K562 (cell line): ENCODE measurements around the gene PBX2. TPM values are rescaled to one million over a fixed set of nuclear protein-coding genes. Genes with fewer than 3 reads are reported as not detected.

ENCODE experiments used
- BACH1 ChIP-seq: fragments of 200-800 bp; sonication (Bioruptor generic); IDR thresholded peaks from 2 replicates; pipeline ENCODE4 v1.6.1; 2016; ENCODE audit warnings: missing genetic modification characterization, missing compliant biosample characterization
- CTCF ChIP-seq, 3 experiments: IDR thresholded peaks in 2 of 3; conservative IDR thresholded peaks in 1 of 3; 2 replicates each; pipeline ENCODE4 v1.5.1; 2011 to 2012; ENCODE audit warnings: low read length in 3 of 3, mild to moderate bottlenecking in 3 of 3, control low read depth in 2 of 3, improper control_type of control experiment in 1 of 3, inconsistent platforms in 1 of 3, low read depth in 1 of 3, mixed read lengths in 1 of 3, moderate library complexity in 1 of 3; ENCODE audit not compliant: insufficient read depth in 2 of 3
- FOXM1 ChIP-seq, 2 experiments: fragments of 450-650 bp in 1 of 2; sonication (generic) in 1 of 2; formaldehyde crosslinking in 1 of 2; IDR thresholded peaks; 2 replicates each; pipeline versions ENCODE4 v1.6.1 to v1.9.0; 2017 to 2022; ENCODE audit warnings: low read depth in 2 of 2, mild to moderate bottlenecking in 2 of 2, missing genetic modification reagents in 1 of 2, moderate library complexity in 1 of 2
- HEY1 ChIP-seq: fragments of 250-450 bp; sonication (Bioruptor Pico); IDR thresholded peaks from 2 replicates; pipeline ENCODE4 v1.5.0; 2020; ENCODE audit warnings: mild to moderate bottlenecking, moderate library complexity, borderline replicate concordance
- LEF1 ChIP-seq: fragments of 450-650 bp; IDR thresholded peaks from 2 replicates; pipeline ENCODE4 v1.6.1; 2016; ENCODE audit warnings: mild to moderate bottlenecking
- MTA1 ChIP-seq: fragments of 450-650 bp; IDR thresholded peaks from 2 replicates; pipeline ENCODE4 v1.6.1; 2017; ENCODE audit warnings: borderline replicate concordance
- NR2C2 ChIP-seq, 2 experiments: fragments of 200-800 bp in 1 of 2; sonication (Bioruptor generic) in 1 of 2; sonication (generic) in 1 of 2; formaldehyde crosslinking in 1 of 2; IDR thresholded peaks; 2 replicates each; pipeline versions ENCODE4 v1.6.1 to v1.8.0; 2016 to 2022; ENCODE audit warnings: mild to moderate bottlenecking in 1 of 2, missing compliant biosample characterization in 1 of 2, missing genetic modification characterization in 1 of 2, missing genetic modification reagents in 1 of 2
- PCBP2 ChIP-seq: fragments of 200-400 bp; formaldehyde crosslinking; IDR thresholded peaks from 2 replicates; pipeline ENCODE4 v1.6.1; 2018; ENCODE audit warnings: low read length, low read depth, mild to moderate bottlenecking, moderate library complexity; ENCODE audit not compliant: poor library complexity, severe bottlenecking
- PHTF2 ChIP-seq: fragments of 250-450 bp; sonication (Bioruptor Pico); IDR thresholded peaks from 2 replicates; pipeline ENCODE4 v1.5.0; 2021; ENCODE audit warnings: mild to moderate bottlenecking
- PKNOX1 ChIP-seq: fragments of 450-650 bp; IDR thresholded peaks from 2 replicates; pipeline ENCODE4 v1.6.1; 2016
- PTRF ChIP-seq: fragments of 450-650 bp; IDR thresholded peaks from 2 replicates; pipeline ENCODE4 v1.6.1; 2016; ENCODE audit warnings: mild to moderate bottlenecking, missing genetic modification characterization, missing compliant biosample characterization
- PYGO2 ChIP-seq: fragments of 450-650 bp; IDR thresholded peaks from 2 replicates; pipeline ENCODE4 v1.6.1; 2016; ENCODE audit warnings: mild to moderate bottlenecking, missing genetic modification characterization, moderate library complexity, missing compliant biosample characterization
- SMAD1 ChIP-seq: fragments of 150-350 bp; IDR thresholded peaks from 2 replicates; pipeline ENCODE4 v1.6.1; 2014; ENCODE audit warnings: low read length, low read depth; ENCODE audit not compliant: partially characterized antibody
- SP2 ChIP-seq: IDR thresholded peaks from 2 replicates; pipeline ENCODE4 v1.6.1; 2011; ENCODE audit warnings: mild to moderate bottlenecking, low read depth, low read length, moderate library complexity; ENCODE audit not compliant: poor library complexity, severe bottlenecking; ENCODE audit errors: extremely low read depth
- SUPT5H ChIP-seq: fragments of 450-650 bp; IDR thresholded peaks from 2 replicates; pipeline ENCODE4 v1.6.1; 2016
- TBP ChIP-seq: optimal IDR thresholded peaks from 2 replicates; pipeline ENCODE3; 2011; ENCODE audit warnings: low read depth, low read length, improper control_type of control experiment
- TOE1 ChIP-seq, 2 experiments: fragments of 450-650 bp in 1 of 2; sonication (generic) in 1 of 2; formaldehyde crosslinking in 1 of 2; IDR thresholded peaks; 2 replicates each; pipeline versions ENCODE4 v1.7.1 to v1.8.0; 2016 to 2022; ENCODE audit warnings: borderline replicate concordance in 2 of 2, mild to moderate bottlenecking in 2 of 2, antibody characterized with exemption in 1 of 2, inconsistent platforms in 1 of 2, low read depth in 1 of 2, missing genetic modification reagents in 1 of 2, moderate library complexity in 1 of 2
- WHSC1 ChIP-seq: IDR thresholded peaks from one replicate; pipeline ENCODE4 v1.6.1; 2012; ENCODE audit warnings: low read length, control low read depth, inconsistent platforms
- ZNF133 ChIP-seq: fragments of 250-450 bp; sonication (Bioruptor Pico); IDR thresholded peaks from 2 replicates; pipeline ENCODE4 v1.4.0; 2020; ENCODE audit warnings: mild to moderate bottlenecking
- ZNF639 ChIP-seq, 2 experiments: fragments of 200-800 bp in 1 of 2; sonication (Bioruptor generic) in 1 of 2; sonication (generic) in 1 of 2; formaldehyde crosslinking in 1 of 2; IDR thresholded peaks in 1 of 2; conservative IDR thresholded peaks in 1 of 2; 2 replicates each; pipeline versions ENCODE4 v1.5.0 to v1.6.1; 2016 to 2020; ENCODE audit warnings: missing compliant biosample characterization in 1 of 2, missing genetic modification characterization in 1 of 2, missing genetic modification reagents in 1 of 2
- polyA plus RNA-seq, 8 experiments: library from polyadenylated mRNA; depleted of rRNA in 4 of 8; stranded (reverse) in 5 of 8; unstranded in 3 of 8; fragments of >200 nt; fragmentation: Nextera tagmentation in 2 of 8; fragmentation: Illumina TruSeq in 1 of 8; extraction: Ambion mirVana in 2 of 8; extraction: Trizol in 1 of 8; gene quantifications; 2 replicates each; pipeline versions ENCODE4 v1.2.1 to v1.2.3, GENCODE V29; 2011 to 2014; ENCODE audit warnings: inconsistent platforms in 1 of 8, missing spikeins in 1 of 8
- total RNA-seq, 7 experiments: library from RNA; depleted of rRNA in 6 of 7; stranded (reverse); fragments of >200 nt in 6 of 7; fragmentation: Illumina TruSeq in 2 of 7; extraction: Trizol in 2 of 7; gene quantifications; 2 replicates each; pipeline versions ENCODE4 v1.2.1 to v1.2.3, GENCODE V29; 2011 to 2021; ENCODE audit warnings: low replicate concordance in 1 of 7

Gene PBX2
- total and polyA plus RNA-seq, 9 of the 15 experiments (the other 6 are each of a cell fraction or from before 2014, with no cell fraction given): 1.9 to 134 (median 62.5) TPM

GRCh38 chr6:32194825-32195651, 5.0 kb upstream of the PBX2 start (continued):
- TF ChIP-seq CTCF (IDR thresholded peaks at IDR 0.05 in 2 of 3, conservative IDR thresholded peaks at IDR 0.05 in 1 of 3; ENCODE audit: insufficient read depth in 2 of 3, low read depth in 1 of 3, low read length in 3 of 3) (peak; percentile 72 to 96 (median 85)), PHTF2 (CRISPR knock-in tag) (peak; percentile 80), NR2C2 (CRISPR knock-in tag; IDR thresholded peaks at IDR 0.05) (no peak), NR2C2 (tag; IDR thresholded peaks at IDR 0.05) (no peak; the same call in 1 of the 2 replicates), TBP (peak; percentile 63), TOE1 (IDR thresholded peaks at IDR 0.05; ENCODE audit: borderline replicate concordance) (peak; percentile 77), TOE1 (CRISPR knock-in tag; IDR thresholded peaks at IDR 0.05; ENCODE audit: borderline replicate concordance, low read depth) (no peak), HEY1 (CRISPR knock-in tag) (no peak), WHSC1 (no peak), LEF1 (peak; percentile 59), BACH1 (0 out of 2 replicates have a peak, but pooled peaks have one; percentile 29), PYGO2 (no peak), FOXM1 (IDR thresholded peaks at IDR 0.05; ENCODE audit: low read depth) (peak; percentile 34; the same call in 1 of the 2 replicates), FOXM1 (CRISPR knock-in tag; IDR thresholded peaks at IDR 0.05; ENCODE audit: low read depth) (no peak; the same call in 1 of the 2 replicates), SP2 (peak; percentile 39), PCBP2 (no peak), MTA1 (peak; percentile 12; the same call in 1 of the 2 replicates), ZNF133 (0 out of 2 replicates have a peak, but pooled peaks have one; percentile 27), SUPT5H (peak; percentile 54), PKNOX1 (no peak), PTRF (tag) (no peak), ZNF639 (CRISPR knock-in tag; conservative IDR thresholded peaks at IDR 0.05 in 1 of 2, IDR thresholded peaks at IDR 0.05 in 1 of 2) (no peak; a peak in 1 of 4 replicates), SMAD1 (peak; percentile 60)
